ENCODE results near the gene GSDME. TPM values are rescaled to one million over a fixed set of nuclear protein-coding genes. Genes with fewer than 3 reads are reported as not detected.
"Not testable (repeated sequence)": the region's sequence is repeated elsewhere in the genome, so short reads cannot be mapped to it uniquely, and the experiment has no call there.

The GSDME gene
- total RNA-seq, 5 donors from 2014 or later (not counting 1 experiment from before 2014, with no cell fraction given), result 0.38 to 1.1 (median 0.46) TPM; not detected in 1

GRCh38 chr7:24740871-24741270, 16.4 kb downstream of the GSDME start:
- no peak for DNase-seq
- ATAC-seq (replicated peaks in 1 of 4), result no peak
- Histone ChIP-seq H3K4me1 (ENCODE audit: control insufficient read depth in 1 of 2, extremely low read depth in 1 of 2, insufficient read depth in 2 of 2, low read length in 2 of 2) (no peaks in the 10 kb centered on the region), H3K36me3 (ENCODE audit: control insufficient read depth in 2 of 2, extremely low read depth in 1 of 2, insufficient read depth in 1 of 2, low read length in 1 of 2) (no peaks in the 10 kb centered on the region), H3K27me3 (replicated peaks in 1 of 2; ENCODE audit: control insufficient read depth in 2 of 2, extremely low read depth in 1 of 2, insufficient read depth in 2 of 2, low read length in 1 of 2) (peaks cover 0 to 3% of the 10 kb centered on the region in 2 experiments), H3K4me3 (ENCODE audit: control insufficient read depth in 1 of 2, extremely low read depth in 1 of 2, low read length in 1 of 2) (no peak overlapping the region), H3K27ac (ENCODE audit: low read length) (no peak overlapping the region), H3K9me3 (no peaks in the 10 kb centered on the region)
- Mint-ChIP-seq H3K9me3 (peaks cover 3 to 29% (median 4%) of the 10 kb centered on the region in 3 donors), H3K27me3 (peaks cover 6 to 12% of the 10 kb centered on the region in 2 donors), H3K4me3 (no peak overlapping the region), H3K27ac (no peak overlapping the region), H3K36me3 (no peaks in the 10 kb centered on the region), H3K4me1 (no peaks in the 10 kb centered on the region)
- ChIA-PET POLR2A (interaction anchor here in 1 of 2 donors (0.6 kb wide), 1 partner anchor 323 kb away, joined by 3 read pairs; no protein-coding TSS in a partner anchor), CTCF (no interaction called here)
- 100% methylated on average over 3 of the region's 9 CpGs for WGBS (ENCODE audit: insufficient coverage)

DNA sequence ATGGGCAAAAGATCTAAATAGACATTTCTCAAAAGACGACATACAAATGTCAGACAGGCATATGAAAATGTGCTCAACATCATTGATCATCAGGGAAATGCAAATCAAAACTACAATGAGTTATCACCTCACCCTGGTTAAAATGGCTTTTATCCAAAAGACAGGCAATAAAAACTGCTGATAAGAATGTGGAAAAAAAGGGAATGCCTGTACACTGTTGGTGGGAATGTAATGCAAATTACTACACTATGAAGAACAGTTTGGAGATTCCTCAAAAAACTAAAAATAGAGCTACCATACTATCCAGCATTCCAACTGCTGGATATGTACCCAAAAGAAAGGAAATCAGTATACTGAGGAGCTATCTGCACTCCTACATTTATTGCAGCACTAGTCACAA, 18.0 kb downstream of the GSDME start:
- H3K27me3 ChIP-seq (replicated peaks in 1 of 2; ENCODE audit: control insufficient read depth in 2 of 2, extremely low read depth in 1 of 2, insufficient read depth in 2 of 2, low read length in 1 of 2), result peaks cover 0 to 3% of the 10 kb centered on the region in 2 experiments
- Mint-ChIP-seq H3K36me3 (no peaks in the 10 kb centered on the region), H3K4me3 (no peak overlapping the region), H3K27me3 (peaks cover 11 to 17% of the 10 kb centered on the region in 2 donors), H3K27ac (no peak overlapping the region), H3K4me1 (no peaks in the 10 kb centered on the region), H3K9me3 (peaks cover 5 to 31% (median 7%) of the 10 kb centered on the region in 3 donors)
- no peak overlapping the region for H3K4me3 ChIP-seq (ENCODE audit: control insufficient read depth in 1 of 2, extremely low read depth in 1 of 2, low read length in 1 of 2)
- H3K27ac ChIP-seq (ENCODE audit: low read length), result no peak overlapping the region
- POLR2A ChIA-PET, result no interaction called here
- DNase-seq (no peak), ATAC-seq (replicated peaks in 1 of 4) (no peak)
- no peaks in the 10 kb centered on the region for H3K36me3 ChIP-seq (ENCODE audit: control insufficient read depth in 2 of 2, extremely low read depth in 1 of 2, insufficient read depth in 1 of 2, low read length in 1 of 2)
- WGBS (ENCODE audit: insufficient coverage), result no CpG with 5 or more reads among the region's 1 CpG
- no peaks in the 10 kb centered on the region for H3K4me1 ChIP-seq (ENCODE audit: control insufficient read depth in 1 of 2, extremely low read depth in 1 of 2, insufficient read depth in 2 of 2, low read length in 2 of 2)
- CTCF ChIA-PET, result no interaction called here
- no peaks in the 10 kb centered on the region for H3K9me3 ChIP-seq

DNA sequence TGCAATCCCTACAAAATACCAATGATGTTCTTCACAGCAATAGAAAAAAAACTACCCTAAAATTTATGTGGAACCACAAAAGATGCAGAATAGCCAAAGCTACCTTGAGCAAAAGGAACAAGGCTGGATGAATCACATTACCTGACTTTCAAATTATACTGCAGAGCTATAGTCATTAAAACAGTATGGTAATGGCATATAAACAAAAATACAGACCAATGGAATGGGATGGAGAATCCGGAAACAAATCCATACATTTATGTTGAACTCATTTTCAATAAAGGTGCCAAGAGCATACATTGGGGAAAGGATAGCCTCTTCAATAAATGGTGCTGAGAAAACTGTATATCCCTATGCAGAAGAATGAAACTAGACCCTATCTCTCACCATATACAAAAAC, 18.7 kb downstream of the GSDME start:
- DNase-seq (no peak), ATAC-seq (replicated peaks in 1 of 4) (no peak)
- no peaks in the 10 kb centered on the region for H3K36me3 ChIP-seq (ENCODE audit: control insufficient read depth in 2 of 2, extremely low read depth in 1 of 2, insufficient read depth in 1 of 2, low read length in 1 of 2)
- peaks cover 5 to 31% (median 7%) of the 10 kb centered on the region in 3 donors for H3K9me3 Mint-ChIP-seq
- ChIA-PET POLR2A (no interaction called here), CTCF (no interaction called here)
- H3K4me1 ChIP-seq (ENCODE audit: control insufficient read depth in 1 of 2, extremely low read depth in 1 of 2, insufficient read depth in 2 of 2, low read length in 2 of 2), result no peaks in the 10 kb centered on the region
- peaks cover 0 to 6% of the 10 kb centered on the region in 2 experiments for H3K27me3 ChIP-seq (replicated peaks in 1 of 2; ENCODE audit: control insufficient read depth in 2 of 2, extremely low read depth in 1 of 2, insufficient read depth in 2 of 2, low read length in 1 of 2)
- no peaks in the 10 kb centered on the region for H3K4me1 Mint-ChIP-seq
- no peak overlapping the region for H3K27ac Mint-ChIP-seq
- WGBS (ENCODE audit: insufficient coverage), result no CpG with 5 or more reads among the region's 1 CpG
- no peak overlapping the region for H3K27ac ChIP-seq (ENCODE audit: low read length)
- no peak overlapping the region for H3K4me3 ChIP-seq (ENCODE audit: control insufficient read depth in 1 of 2, extremely low read depth in 1 of 2, low read length in 1 of 2)
- no peaks in the 10 kb centered on the region for H3K9me3 ChIP-seq
- H3K4me3 Mint-ChIP-seq, result no peak overlapping the region
- no peaks in the 10 kb centered on the region for H3K36me3 Mint-ChIP-seq
- H3K27me3 Mint-ChIP-seq, result peaks cover 8 to 20% of the 10 kb centered on the region in 2 donors

DNA sequence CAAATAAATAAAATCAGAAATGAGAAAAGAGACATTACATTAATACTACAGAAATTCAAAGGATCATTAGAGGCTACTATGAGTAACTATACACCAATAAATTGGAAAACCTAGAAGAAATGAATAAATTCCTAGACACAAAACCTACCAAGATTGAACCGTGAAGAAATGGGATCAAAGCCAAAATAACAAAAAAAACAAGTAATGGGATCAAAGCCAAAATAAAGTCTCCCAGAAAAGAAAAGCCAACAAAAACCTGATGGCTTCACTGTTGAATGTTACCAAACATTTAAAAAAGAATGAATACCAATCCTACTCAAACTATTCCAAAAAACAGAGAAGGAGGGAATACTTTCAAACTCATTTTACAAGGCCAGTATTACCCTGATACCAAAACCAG, 20.0 kb downstream of the GSDME start:
- ATAC-seq (replicated peaks in 1 of 4) (no peak), DNase-seq (no peak)
- H3K4me1 ChIP-seq (ENCODE audit: control insufficient read depth in 1 of 2, extremely low read depth in 1 of 2, insufficient read depth in 2 of 2, low read length in 2 of 2), result no peaks in the 10 kb centered on the region
- no peak overlapping the region for H3K4me3 ChIP-seq (ENCODE audit: control insufficient read depth in 1 of 2, extremely low read depth in 1 of 2, low read length in 1 of 2)
- Mint-ChIP-seq H3K36me3 (no peaks in the 10 kb centered on the region), H3K9me3 (peaks cover 5 to 31% (median 7%) of the 10 kb centered on the region in 3 donors), H3K4me3 (no peak overlapping the region), H3K4me1 (no peaks in the 10 kb centered on the region), H3K27me3 (peaks cover 10 to 30% of the 10 kb centered on the region in 2 donors), H3K27ac (no peak overlapping the region)
- 100% methylated on average over 1 of the region's 1 CpG for WGBS (ENCODE audit: insufficient coverage)
- ChIA-PET CTCF (no interaction called here), POLR2A (no interaction called here)
- no peaks in the 10 kb centered on the region for H3K9me3 ChIP-seq
- H3K27ac ChIP-seq (ENCODE audit: low read length), result no peak overlapping the region
- H3K36me3 ChIP-seq (ENCODE audit: control insufficient read depth in 2 of 2, extremely low read depth in 1 of 2, insufficient read depth in 1 of 2, low read length in 1 of 2), result no peaks in the 10 kb centered on the region
- H3K27me3 ChIP-seq (replicated peaks in 1 of 2; ENCODE audit: control insufficient read depth in 2 of 2, extremely low read depth in 1 of 2, insufficient read depth in 2 of 2, low read length in 1 of 2), result peaks cover 0 to 15% of the 10 kb centered on the region in 2 experiments

DNA sequence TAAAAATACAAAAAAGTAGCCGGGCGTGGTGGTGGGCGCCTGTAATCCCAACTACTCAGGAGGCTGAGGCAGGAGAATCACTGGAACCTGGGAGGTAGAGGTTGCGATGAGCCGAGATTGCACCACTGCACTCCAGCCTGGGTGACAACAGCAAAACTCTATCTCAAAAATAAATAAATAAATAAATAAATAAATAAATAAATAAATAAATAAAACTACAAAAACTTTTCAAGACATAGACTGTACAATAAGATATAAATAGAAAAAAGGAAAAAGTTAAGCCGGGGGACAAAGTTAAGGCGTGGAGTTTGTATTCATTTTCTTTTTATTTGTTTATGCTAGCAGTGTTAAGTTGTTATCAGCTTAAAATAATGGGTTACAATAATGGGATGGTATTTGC, 21.7 kb downstream of the GSDME start:
- H3K4me3 Mint-ChIP-seq; H3K4me1 Mint-ChIP-seq; CTCF ChIA-PET; H3K4me1 ChIP-seq (ENCODE audit: control insufficient read depth in 1 of 2, extremely low read depth in 1 of 2, insufficient read depth in 2 of 2, low read length in 2 of 2); H3K9me3 ChIP-seq; H3K27ac ChIP-seq (ENCODE audit: low read length); H3K27ac Mint-ChIP-seq; POLR2A ChIA-PET; H3K36me3 ChIP-seq (ENCODE audit: control insufficient read depth in 2 of 2, extremely low read depth in 1 of 2, insufficient read depth in 1 of 2, low read length in 1 of 2); ATAC-seq (replicated peaks in 1 of 4); DNase-seq; H3K36me3 Mint-ChIP-seq; H3K4me3 ChIP-seq (ENCODE audit: control insufficient read depth in 1 of 2, extremely low read depth in 1 of 2, low read length in 1 of 2): not testable (repeated sequence)
- WGBS (ENCODE audit: insufficient coverage), result no CpG with 5 or more reads among the region's 7 CpGs
- Mint-ChIP-seq H3K9me3 (peaks cover 5 to 31% (median 7%) of the 10 kb centered on the region in 3 donors), H3K27me3 (peaks cover 10 to 32% of the 10 kb centered on the region in 2 donors)
- peaks cover 0 to 19% of the 10 kb centered on the region in 2 experiments for H3K27me3 ChIP-seq (replicated peaks in 1 of 2; ENCODE audit: control insufficient read depth in 2 of 2, extremely low read depth in 1 of 2, insufficient read depth in 2 of 2, low read length in 1 of 2)

DNA sequence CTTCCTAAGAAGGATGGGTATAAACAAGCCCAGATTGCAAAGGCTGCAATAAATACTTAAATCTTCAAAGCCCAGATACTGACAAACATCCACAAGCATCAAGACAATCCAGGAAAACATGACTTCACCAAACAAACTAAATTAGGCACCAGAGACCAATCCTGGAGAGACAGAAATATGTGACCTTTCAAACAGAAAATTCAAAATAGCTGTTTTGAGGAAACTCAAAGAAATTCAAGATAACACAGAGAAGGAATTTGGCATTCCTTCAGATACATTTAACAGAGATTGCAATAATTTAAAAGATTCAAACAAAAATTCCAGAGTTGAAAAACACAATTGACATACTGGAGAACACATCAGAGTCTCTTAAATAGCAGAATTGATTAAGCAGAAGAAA, 23.0 kb downstream of the GSDME start:
- no peaks in the 10 kb centered on the region for H3K36me3 ChIP-seq (ENCODE audit: control insufficient read depth in 2 of 2, extremely low read depth in 1 of 2, insufficient read depth in 1 of 2, low read length in 1 of 2)
- peaks cover 0 to 19% of the 10 kb centered on the region in 2 experiments for H3K27me3 ChIP-seq (replicated peaks in 1 of 2; ENCODE audit: control insufficient read depth in 2 of 2, extremely low read depth in 1 of 2, insufficient read depth in 2 of 2, low read length in 1 of 2)
- H3K27ac ChIP-seq (ENCODE audit: low read length), result no peak overlapping the region
- Mint-ChIP-seq H3K4me1 (peaks cover 0 to under 1% (median 0%) of the 10 kb centered on the region in 3 donors), H3K36me3 (no peaks in the 10 kb centered on the region), H3K9me3 (peaks cover 5 to 31% (median 7%) of the 10 kb centered on the region in 3 donors), H3K4me3 (no peak overlapping the region), H3K27me3 (peaks cover 10 to 30% of the 10 kb centered on the region in 2 donors), H3K27ac (no peak overlapping the region)
- ChIA-PET CTCF (no interaction called here), POLR2A (interaction anchor here in 1 of 2 donors (0.6 kb wide), 1 partner anchor 176 kb away, joined by 3 read pairs; no protein-coding TSS in a partner anchor)
- no peak overlapping the region for H3K4me3 ChIP-seq (ENCODE audit: control insufficient read depth in 1 of 2, extremely low read depth in 1 of 2, low read length in 1 of 2)
- no peak for ATAC-seq (replicated peaks in 1 of 4)
- no peaks in the 10 kb centered on the region for H3K4me1 ChIP-seq (ENCODE audit: control insufficient read depth in 1 of 2, extremely low read depth in 1 of 2, insufficient read depth in 2 of 2, low read length in 2 of 2)
- H3K9me3 ChIP-seq, result no peaks in the 10 kb centered on the region
- DNase-seq, result no peak
